HepG2 (cell line): ENCODE data around the gene CERS6.

ENCODE experiments used
- ETV5 ChIP-seq: IDR thresholded peaks from 2 replicates; pipeline ENCODE4 v1.6.1; 2018; ENCODE audit warnings: missing biosample characterization, missing genetic modification reagents, inconsistent platforms, borderline replicate concordance
- HOMEZ ChIP-seq: IDR thresholded peaks from 2 replicates; pipeline ENCODE4 v1.6.1; 2016; ENCODE audit warnings: low read depth
- MAFK ChIP-seq, 2 experiments: IDR thresholded peaks in 1 of 2; conservative IDR thresholded peaks in 1 of 2; 2 replicates each; pipeline ENCODE4 v1.6.1; 2011; ENCODE audit warnings: improper control_type of control experiment in 2 of 2, low read length in 2 of 2
- NCOA2 ChIP-seq: sonication (generic); formaldehyde crosslinking; IDR thresholded peaks from 2 replicates; pipeline ENCODE4 v1.8.0; 2022; ENCODE audit warnings: inconsistent platforms
- NFATC3 ChIP-seq: sonication (generic); formaldehyde crosslinking; IDR thresholded peaks from 2 replicates; pipeline ENCODE4 v1.5.1; 2020; ENCODE audit warnings: mild to moderate bottlenecking, missing genetic modification reagents
- RFX5 ChIP-seq: IDR thresholded peaks from 2 replicates; pipeline ENCODE4 v1.6.1; 2011; ENCODE audit warnings: low read depth, low read length, improper control_type of control experiment
- SOX13 ChIP-seq, 3 experiments: fragments of 450-650 bp in 1 of 3; sonication (generic) in 1 of 3; formaldehyde crosslinking in 1 of 3; IDR thresholded peaks in 2 of 3; conservative IDR thresholded peaks in 1 of 3; 2 replicates each; pipeline versions ENCODE4 v1.5.0 to v1.6.1; 2016 to 2020; ENCODE audit warnings: antibody characterized with exemption in 1 of 3, mild to moderate bottlenecking in 1 of 3, missing compliant biosample characterization in 1 of 3, missing genetic modification reagents in 1 of 3, moderate library complexity in 1 of 3
- USF2 ChIP-seq, 2 experiments: sonication (generic) in 1 of 2; formaldehyde crosslinking in 1 of 2; IDR thresholded peaks; 2 replicates each; pipeline versions ENCODE4 v1.5.1 to v1.6.1; 2011 to 2020; ENCODE audit warnings: borderline replicate concordance in 1 of 2, low read depth in 1 of 2, low read length in 1 of 2, mild to moderate bottlenecking in 1 of 2, missing genetic modification reagents in 1 of 2, moderate library complexity in 1 of 2
- ZNF274 ChIP-seq: sonication (generic); formaldehyde crosslinking; IDR thresholded peaks from 2 replicates; pipeline ENCODE4 v1.5.1; 2020; ENCODE audit warnings: mild to moderate bottlenecking, missing genetic modification reagents
- ZNF30 ChIP-seq: sonication (generic); formaldehyde crosslinking; IDR thresholded peaks from 2 replicates; pipeline ENCODE4 v1.5.0; 2020; ENCODE audit warnings: mild to moderate bottlenecking, missing genetic modification reagents
- TF ChIP-seq, protein P1 (sequence below): sonication (generic); formaldehyde crosslinking; IDR thresholded peaks from 2 replicates; pipeline ENCODE4 v1.5.0; 2020; ENCODE audit warnings: mild to moderate bottlenecking, missing genetic modification reagents, moderate library complexity

DNA sequence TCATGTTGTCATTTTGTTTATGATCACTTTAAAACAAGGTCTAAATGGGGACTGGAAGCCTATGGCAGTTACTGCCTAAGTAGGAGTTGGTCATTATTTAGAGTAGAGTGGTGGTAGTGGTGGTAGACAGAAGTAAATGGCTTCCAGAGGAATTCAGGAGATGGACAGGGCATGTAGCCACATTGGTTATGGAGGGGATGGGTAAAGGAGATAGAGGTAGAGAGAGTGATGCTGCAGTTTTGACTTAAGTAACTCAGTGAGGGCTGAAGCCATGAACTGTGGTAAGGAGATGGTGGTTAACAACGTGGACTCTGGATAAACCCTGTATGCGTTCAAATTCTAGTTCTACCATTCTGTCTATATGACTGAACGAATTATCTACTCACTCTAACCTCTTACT, 284.7 kb downstream of the CERS6 start:
- no peak for TF ChIP-seq ZNF30 (CRISPR knock-in tag)
- TF ChIP-seq USF2 (IDR thresholded peaks at IDR 0.05; ENCODE audit: low read depth, low read length) = no peak
- TF ChIP-seq USF2 (CRISPR knock-in tag; IDR thresholded peaks at IDR 0.05; ENCODE audit: borderline replicate concordance) = no peak
- no peak for TF ChIP-seq NFATC3
- no peak for TF ChIP-seq RFX5
- TF ChIP-seq ZNF274 (CRISPR knock-in tag) = no peak
- TF ChIP-seq NCOA2 (CRISPR knock-in tag) = no peak
- TF ChIP-seq, protein P1, sequence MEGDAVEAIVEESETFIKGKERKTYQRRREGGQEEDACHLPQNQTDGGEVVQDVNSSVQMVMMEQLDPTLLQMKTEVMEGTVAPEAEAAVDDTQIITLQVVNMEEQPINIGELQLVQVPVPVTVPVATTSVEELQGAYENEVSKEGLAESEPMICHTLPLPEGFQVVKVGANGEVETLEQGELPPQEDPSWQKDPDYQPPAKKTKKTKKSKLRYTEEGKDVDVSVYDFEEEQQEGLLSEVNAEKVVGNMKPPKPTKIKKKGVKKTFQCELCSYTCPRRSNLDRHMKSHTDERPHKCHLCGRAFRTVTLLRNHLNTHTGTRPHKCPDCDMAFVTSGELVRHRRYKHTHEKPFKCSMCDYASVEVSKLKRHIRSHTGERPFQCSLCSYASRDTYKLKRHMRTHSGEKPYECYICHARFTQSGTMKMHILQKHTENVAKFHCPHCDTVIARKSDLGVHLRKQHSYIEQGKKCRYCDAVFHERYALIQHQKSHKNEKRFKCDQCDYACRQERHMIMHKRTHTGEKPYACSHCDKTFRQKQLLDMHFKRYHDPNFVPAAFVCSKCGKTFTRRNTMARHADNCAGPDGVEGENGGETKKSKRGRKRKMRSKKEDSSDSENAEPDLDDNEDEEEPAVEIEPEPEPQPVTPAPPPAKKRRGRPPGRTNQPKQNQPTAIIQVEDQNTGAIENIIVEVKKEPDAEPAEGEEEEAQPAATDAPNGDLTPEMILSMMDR = no peak
- no peak for TF ChIP-seq HOMEZ (CRISPR knock-in tag)
- no peak for TF ChIP-seq SOX13 (IDR thresholded peaks at IDR 0.05)
- TF ChIP-seq SOX13 (CRISPR knock-in tag; conservative IDR thresholded peaks at IDR 0.05 in 1 of 2, IDR thresholded peaks at IDR 0.05 in 1 of 2) = no peak
- no peak for TF ChIP-seq ETV5 (CRISPR knock-in tag)
- TF ChIP-seq MAFK (conservative IDR thresholded peaks at IDR 0.05 in 1 of 2, IDR thresholded peaks at IDR 0.05 in 1 of 2; ENCODE audit: low read length in 2 of 2) = no peak
